ACC112 (cell line): ENCODE measurements around the gene GPRIN1.
A peak's percentile ranks its signal among the peaks of the same experiment; 100 is the strongest.

Experiments
- H2AFZ ChIP-seq: fragments of 200-600 bp; sonication (generic); one replicate; pipeline ENCODE4 v1.6.0; 2017; ENCODE audit warnings: antibody characterized with exemption, low read length; ENCODE audit not compliant: unreplicated experiment
- H3K27ac ChIP-seq: fragments of 200-600 bp; sonication (generic); 2 replicates; pipeline ENCODE4 v1.5.1; 2014; ENCODE audit warnings: low read depth, mild to moderate bottlenecking, antibody characterized with exemption, low read length, moderate library complexity
- H3K27me3 ChIP-seq: fragments of 200-600 bp; sonication (generic); 2 replicates; pipeline ENCODE4 v1.6.1; 2014; ENCODE audit warnings: mild to moderate bottlenecking, antibody characterized with exemption, low read length, moderate library complexity, mixed read lengths; ENCODE audit not compliant: insufficient read depth
- H3K36me3 ChIP-seq: fragments of 200-600 bp; sonication (generic); 2 replicates; pipeline ENCODE4 v1.6.1; 2016; ENCODE audit warnings: mild to moderate bottlenecking, antibody characterized with exemption, low read length, moderate library complexity, mixed read lengths; ENCODE audit not compliant: insufficient read depth
- H3K4me1 ChIP-seq: fragments of 200-600 bp; sonication (generic); one replicate; pipeline ENCODE4 v1.6.1; 2016; ENCODE audit warnings: low read length, mixed read lengths; ENCODE audit not compliant: insufficient read depth, unreplicated experiment, control insufficient read depth
- H3K4me3 ChIP-seq: fragments of 200-600 bp; sonication (generic); 2 replicates; pipeline ENCODE4 v1.5.1; 2014; ENCODE audit warnings: mild to moderate bottlenecking, low read depth, low read length
- H3K79me2 ChIP-seq: fragments of 200-600 bp; sonication (generic); one replicate; pipeline ENCODE4 v1.6.0; 2016; ENCODE audit warnings: low read length; ENCODE audit not compliant: control insufficient read depth, unreplicated experiment, insufficient read depth

Gene GPRIN1

GRCh38 chr5:176570044-176570443 is 39.9 kb downstream of the GPRIN1 start:
- Histone ChIP-seq H2AFZ (peak overlapping the region; percentile 45), H3K27me3 (peaks cover 10% of the 10 kb centered on the region; the same call in 1 of the 2 replicates), H3K79me2 (no peaks in the 10 kb centered on the region), H3K36me3 (no peaks in the 10 kb centered on the region), H3K4me1 (no peaks in the 10 kb centered on the region), H3K27ac (no peak overlapping the region), H3K4me3 (no peak overlapping the region)

GRCh38 chr5:176568657-176569056 is 41.3 kb downstream of the GPRIN1 start:
- Histone ChIP-seq H3K4me1 (no peaks in the 10 kb centered on the region), H3K27ac (no peak overlapping the region), H3K27me3 (peaks cover 10% of the 10 kb centered on the region; the same call in 1 of the 2 replicates), H3K36me3 (no peaks in the 10 kb centered on the region), H3K4me3 (no peak overlapping the region), H2AFZ (no peak overlapping the region), H3K79me2 (no peaks in the 10 kb centered on the region)

DNA sequence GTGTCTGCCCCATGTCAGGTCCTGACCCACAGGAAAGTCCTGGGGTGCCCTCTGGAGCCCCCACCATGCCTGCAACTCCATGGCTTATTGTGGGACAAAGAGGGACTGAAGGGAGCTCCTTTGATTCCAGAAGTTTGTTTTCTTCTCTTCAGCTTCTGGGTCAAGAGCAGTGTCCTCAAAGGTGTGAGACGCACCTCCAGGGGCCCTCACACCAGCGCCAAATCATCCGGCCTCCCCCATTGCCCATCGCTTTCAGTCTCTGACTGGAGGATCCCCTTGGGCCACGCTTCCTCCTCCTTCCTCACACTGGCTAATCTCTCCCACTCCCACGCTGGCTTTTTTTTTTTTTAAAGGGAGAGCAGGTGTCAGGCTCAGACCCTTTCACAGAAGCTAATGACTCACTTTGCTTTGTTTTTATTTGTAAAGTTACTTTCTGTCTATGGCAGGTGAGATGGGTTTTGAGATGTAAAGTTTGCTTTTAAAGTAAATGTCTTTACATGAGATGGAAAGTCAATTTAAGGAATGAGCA is 44.1 kb downstream of the GPRIN1 start:
- H3K79me2 ChIP-seq: no peaks in the 10 kb centered on the region
- no peak overlapping the region for H3K27ac ChIP-seq
- H3K4me3 ChIP-seq: no peak overlapping the region
- no peaks in the 10 kb centered on the region for H3K4me1 ChIP-seq
- H3K36me3 ChIP-seq: no peaks in the 10 kb centered on the region
- H2AFZ ChIP-seq: no peak overlapping the region
- H3K27me3 ChIP-seq: 0 out of 2 replicates have a peak, but pooled peaks cover 3% of the 10 kb centered on the region

DNA sequence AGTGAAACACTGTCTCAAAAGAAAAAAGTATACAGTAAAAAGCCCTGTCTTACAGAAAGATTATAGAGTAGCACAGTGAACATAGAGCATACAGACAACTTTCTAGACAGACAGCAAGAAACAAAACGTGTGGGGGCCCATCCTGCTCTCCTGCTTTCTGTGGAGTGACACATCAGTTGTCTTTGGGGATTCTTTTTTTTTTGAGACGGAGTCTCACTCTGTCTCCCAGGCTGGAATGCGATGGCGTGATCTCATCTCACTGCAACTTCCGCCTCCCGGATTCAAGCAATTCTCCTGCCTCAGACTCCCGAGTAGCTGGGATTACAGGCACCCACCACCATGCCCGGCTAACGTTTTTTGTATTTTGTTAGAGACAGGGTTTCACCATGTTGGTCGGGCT is 46.0 kb downstream of the GPRIN1 start:
- H3K4me3 ChIP-seq: no peak overlapping the region
- no peaks in the 10 kb centered on the region for H3K4me1 ChIP-seq
- no peaks in the 10 kb centered on the region for H3K36me3 ChIP-seq
- H3K27ac ChIP-seq: no peak overlapping the region
- H3K27me3 ChIP-seq: 0 out of 2 replicates have a peak, but pooled peaks cover 3% of the 10 kb centered on the region
- no peak overlapping the region for H2AFZ ChIP-seq
- no peaks in the 10 kb centered on the region for H3K79me2 ChIP-seq

- Histone ChIP-seq H2AFZ (no peak overlapping the region), H3K4me1 (no peaks in the 10 kb centered on the region), H3K27ac (no peak overlapping the region), H3K79me2 (no peaks in the 10 kb centered on the region), H3K27me3 (0 out of 2 replicates have a peak, but pooled peaks cover 3% of the 10 kb centered on the region), H3K4me3 (no peak overlapping the region), H3K36me3 (no peaks in the 10 kb centered on the region)
Observed at GRCh38 chr5:176562189-176562588, 47.8 kb downstream of the GPRIN1 start.

DNA sequence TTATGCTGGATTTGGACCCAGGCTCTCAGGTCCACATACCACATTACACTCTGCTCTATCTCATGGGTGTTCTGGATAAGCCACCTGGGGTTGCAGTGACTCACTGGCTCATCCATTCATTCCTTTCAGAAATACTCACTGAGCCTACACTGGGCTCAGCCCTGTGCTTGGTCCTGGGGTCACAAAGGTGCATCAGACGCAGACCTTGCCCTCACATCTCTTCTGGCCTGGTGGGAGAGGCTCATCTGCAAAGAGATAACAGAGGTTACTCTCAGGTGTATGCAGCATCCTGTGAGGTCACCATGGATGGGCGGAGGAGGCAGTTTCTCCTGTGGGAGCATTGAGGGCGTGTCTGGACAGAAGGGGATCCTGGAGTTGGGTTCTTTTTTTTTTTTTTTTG is 48.7 kb downstream of the GPRIN1 start:
- H3K79me2 ChIP-seq: no peaks in the 10 kb centered on the region
- no peaks in the 10 kb centered on the region for H3K36me3 ChIP-seq
- H3K27me3 ChIP-seq: no peaks in the 10 kb centered on the region
- H3K4me1 ChIP-seq: no peaks in the 10 kb centered on the region
- H2AFZ ChIP-seq: no peak overlapping the region
- H3K4me3 ChIP-seq: no peak overlapping the region
- H3K27ac ChIP-seq: no peak overlapping the region

GRCh38 chr5:176560364-176560763 is 49.6 kb downstream of the GPRIN1 start:
- Histone ChIP-seq H3K27ac (no peak overlapping the region), H2AFZ (no peak overlapping the region), H3K4me1 (peaks cover 4% of the 10 kb centered on the region), H3K4me3 (no peak overlapping the region), H3K79me2 (no peaks in the 10 kb centered on the region), H3K27me3 (no peaks in the 10 kb centered on the region), H3K36me3 (no peaks in the 10 kb centered on the region)

DNA sequence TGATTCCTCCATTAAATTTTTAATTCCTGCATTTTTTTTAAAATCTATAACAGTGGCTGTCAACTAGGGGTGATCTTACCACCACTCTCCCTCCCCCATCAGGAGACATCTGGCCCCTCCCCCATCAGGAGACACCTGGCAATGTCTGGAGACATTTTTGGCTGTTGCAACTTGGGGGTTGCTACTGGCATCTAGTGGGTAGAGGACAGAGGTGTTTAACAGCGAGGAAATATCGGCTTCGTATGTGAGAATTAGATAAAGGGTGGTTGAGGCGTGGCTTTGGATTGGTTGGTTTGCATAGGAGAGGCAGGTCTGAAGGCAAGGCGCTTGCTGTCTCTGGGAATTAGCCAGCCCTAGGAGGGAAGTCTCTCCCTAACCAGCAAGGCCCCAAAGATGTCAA is 50.3 kb downstream of the GPRIN1 start:
- no peak overlapping the region for H2AFZ ChIP-seq
- H3K27me3 ChIP-seq: no peaks in the 10 kb centered on the region

GRCh38 chr5:176557846-176558245 is 52.1 kb downstream of the GPRIN1 start:
- no peaks in the 10 kb centered on the region for H3K27me3 ChIP-seq
- H3K36me3 ChIP-seq: no peaks in the 10 kb centered on the region
- no peak overlapping the region for H2AFZ ChIP-seq
- H3K27ac ChIP-seq: no peak overlapping the region
- H3K4me1 ChIP-seq: peaks cover 15% of the 10 kb centered on the region
- no peaks in the 10 kb centered on the region for H3K79me2 ChIP-seq
- H3K4me3 ChIP-seq: no peak overlapping the region

More for the DNA sequence above, 50.3 kb downstream of the GPRIN1 start:
- no peaks in the 10 kb centered on the region for H3K36me3 ChIP-seq
- no peaks in the 10 kb centered on the region for H3K79me2 ChIP-seq
- H3K4me1 ChIP-seq: peaks cover 9% of the 10 kb centered on the region
- H3K27ac ChIP-seq: no peak overlapping the region
- H3K4me3 ChIP-seq: no peak overlapping the region

DNA sequence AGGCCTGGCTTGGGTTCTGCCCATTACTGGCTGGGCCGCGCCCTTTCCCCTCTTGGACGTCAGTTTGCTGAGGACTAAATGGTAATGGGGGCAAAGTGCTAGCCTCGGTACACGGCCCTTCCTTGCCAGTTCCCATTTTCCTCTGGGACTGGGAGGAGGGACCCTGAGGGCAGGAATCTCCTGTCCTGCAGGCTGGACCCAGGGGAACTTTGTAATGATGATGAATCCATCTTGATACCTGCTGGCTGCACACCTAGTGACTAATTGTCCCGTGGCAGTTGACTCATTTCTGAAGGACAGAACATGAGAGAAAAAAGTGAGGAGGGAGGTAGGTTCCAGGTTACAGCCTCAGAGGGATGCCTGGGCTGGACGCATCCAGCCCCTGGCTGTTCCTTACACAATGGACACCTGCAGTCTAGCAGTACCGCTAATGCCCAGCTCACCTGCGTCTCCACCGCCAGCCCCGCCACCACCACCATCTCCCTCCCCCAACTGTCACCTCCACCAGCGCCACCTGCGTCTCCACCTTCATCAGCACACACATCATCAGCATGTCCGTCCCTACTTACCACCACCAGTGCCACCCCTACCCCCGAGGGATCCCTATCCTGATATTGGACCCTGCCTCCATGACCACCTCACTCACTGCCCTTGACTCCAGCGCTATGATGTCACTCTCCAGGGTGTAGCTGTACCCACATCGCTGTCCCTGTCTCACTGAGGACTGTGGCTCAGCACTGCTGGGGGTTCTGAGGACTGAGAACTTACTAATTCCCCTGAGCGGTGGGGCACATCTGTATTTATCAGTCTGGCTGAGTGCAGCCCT is 56.5 kb downstream of the GPRIN1 start:
- H3K36me3 ChIP-seq: no peaks in the 10 kb centered on the region
- peaks cover 15% of the 10 kb centered on the region for H3K4me1 ChIP-seq
- no peak overlapping the region for H3K4me3 ChIP-seq
- no peaks in the 10 kb centered on the region for H3K79me2 ChIP-seq
- no peak overlapping the region for H3K27ac ChIP-seq
- H2AFZ ChIP-seq: no peak overlapping the region
- no peaks in the 10 kb centered on the region for H3K27me3 ChIP-seq

- H3K27ac ChIP-seq: no peak overlapping the region
- peaks cover 18% of the 10 kb centered on the region for H3K4me1 ChIP-seq
- no peak overlapping the region for H2AFZ ChIP-seq
Observed at GRCh38 chr5:176552332-176552869, 57.6 kb downstream of the GPRIN1 start.

More at GRCh38 chr5:176552332-176552869, 57.6 kb downstream of the GPRIN1 start:
- Histone ChIP-seq H3K36me3 (no peaks in the 10 kb centered on the region), H3K79me2 (no peaks in the 10 kb centered on the region), H3K27me3 (no peaks in the 10 kb centered on the region), H3K4me3 (no peak overlapping the region)
